Bronchial epithelial cell (primary cell): ENCODE data around the gene HSD17B11. TPM values are rescaled to one million over a fixed set of nuclear protein-coding genes. Genes with fewer than 3 reads are reported as not detected.

Source experiments
- DNase-seq: peaks from one replicate; pipeline ENCODE4 v3.0.0-alpha.2; 2010; ENCODE audit warnings: low read depth
- FAIRE-seq: peaks from 2 replicates; lab custom pipeline; 2011; peaks lifted over from hg19 to GRCh38; lab: Jason Lieb, UNC
- H3K27me3 ChIP-seq: 2 replicates; pipeline ENCODE4 v1.5.1; 2011; ENCODE audit warnings: low read length; ENCODE audit not compliant: control insufficient read depth, insufficient read depth
- H3K36me3 ChIP-seq: 2 replicates; pipeline ENCODE4 v1.5.1; 2011; ENCODE audit warnings: low read length; ENCODE audit not compliant: control insufficient read depth, insufficient read depth
- H3K4me3 ChIP-seq: 2 replicates; pipeline ENCODE4 v1.5.1; 2011; ENCODE audit warnings: mild to moderate bottlenecking, low read depth, low read length, control low read depth
- total RNA-seq: library from RNA; depleted of rRNA; stranded (reverse); fragments of >200 nt; gene quantifications from 2 replicates; pipeline ENCODE4 v1.2.1, GENCODE V29; 2014
- TF ChIP-seq, protein P1 (sequence below): IDR thresholded peaks from 2 replicates; pipeline ENCODE4 v1.5.1; 2011; ENCODE audit warnings: mild to moderate bottlenecking, moderate library complexity, low read length, control low read depth, inconsistent platforms; ENCODE audit not compliant: insufficient read depth, severe bottlenecking

Gene HSD17B11
- total RNA-seq, 1 donor from 2014 or later, result 1.8 TPM

DNA sequence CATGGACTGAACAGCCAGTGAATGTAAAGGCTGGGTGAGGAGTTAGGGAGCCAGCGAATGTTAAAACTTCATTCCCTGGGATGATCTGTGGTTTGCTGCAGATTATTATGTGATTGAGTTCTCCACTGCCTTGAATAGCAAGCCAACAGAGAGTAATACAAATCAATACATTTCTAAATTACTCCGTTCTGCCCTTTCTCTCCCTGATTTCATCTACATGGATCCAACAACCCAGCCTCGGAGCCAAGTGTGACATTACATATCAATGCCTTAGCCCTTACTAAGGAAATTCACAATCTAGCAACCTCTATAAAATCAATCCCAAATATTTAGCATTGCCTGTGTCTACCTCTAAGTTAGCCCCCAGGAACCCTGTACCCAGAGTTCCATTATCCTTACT, 79.3 kb downstream of the HSD17B11 start:
- Histone ChIP-seq H3K4me3 (no peak overlapping the region), H3K27me3 (no peaks in the 10 kb centered on the region), H3K36me3 (no peaks in the 10 kb centered on the region)
- FAIRE-seq (no peak), DNase-seq (no peak)
- TF ChIP-seq, protein P1, sequence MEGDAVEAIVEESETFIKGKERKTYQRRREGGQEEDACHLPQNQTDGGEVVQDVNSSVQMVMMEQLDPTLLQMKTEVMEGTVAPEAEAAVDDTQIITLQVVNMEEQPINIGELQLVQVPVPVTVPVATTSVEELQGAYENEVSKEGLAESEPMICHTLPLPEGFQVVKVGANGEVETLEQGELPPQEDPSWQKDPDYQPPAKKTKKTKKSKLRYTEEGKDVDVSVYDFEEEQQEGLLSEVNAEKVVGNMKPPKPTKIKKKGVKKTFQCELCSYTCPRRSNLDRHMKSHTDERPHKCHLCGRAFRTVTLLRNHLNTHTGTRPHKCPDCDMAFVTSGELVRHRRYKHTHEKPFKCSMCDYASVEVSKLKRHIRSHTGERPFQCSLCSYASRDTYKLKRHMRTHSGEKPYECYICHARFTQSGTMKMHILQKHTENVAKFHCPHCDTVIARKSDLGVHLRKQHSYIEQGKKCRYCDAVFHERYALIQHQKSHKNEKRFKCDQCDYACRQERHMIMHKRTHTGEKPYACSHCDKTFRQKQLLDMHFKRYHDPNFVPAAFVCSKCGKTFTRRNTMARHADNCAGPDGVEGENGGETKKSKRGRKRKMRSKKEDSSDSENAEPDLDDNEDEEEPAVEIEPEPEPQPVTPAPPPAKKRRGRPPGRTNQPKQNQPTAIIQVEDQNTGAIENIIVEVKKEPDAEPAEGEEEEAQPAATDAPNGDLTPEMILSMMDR, result no peak

DNA sequence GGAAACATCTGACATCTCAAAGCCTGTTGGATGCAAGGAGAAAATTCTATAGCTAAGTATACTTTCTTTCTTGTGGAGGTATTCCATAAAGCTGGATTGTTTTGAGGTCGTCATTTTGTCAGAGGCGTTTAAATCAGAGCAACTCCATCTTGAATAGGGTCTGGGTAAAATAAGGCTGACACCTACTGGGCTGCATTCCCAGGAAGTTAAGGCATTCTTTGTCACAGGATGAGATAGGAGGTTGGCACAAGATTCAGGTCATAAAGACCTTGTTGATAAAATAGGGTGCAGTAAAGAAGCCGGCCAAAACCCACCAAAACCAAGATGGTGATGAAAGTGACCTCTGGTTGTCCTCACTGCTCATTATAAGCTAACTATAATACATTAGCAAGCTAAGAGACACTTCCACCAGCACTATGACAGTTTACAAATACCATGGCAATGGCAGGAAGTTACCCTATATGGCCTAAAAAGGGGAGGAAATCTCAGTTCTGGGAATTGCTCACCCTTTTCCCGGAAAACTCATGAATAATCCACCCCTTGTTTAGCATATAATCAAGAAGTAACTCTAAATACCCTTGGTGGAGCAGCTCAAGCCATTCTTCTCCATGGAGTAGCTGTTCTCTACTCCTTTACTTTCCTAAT, 80.2 kb downstream of the HSD17B11 start:
- DNase-seq (no peak), FAIRE-seq (peak; percentile 36)
- no peak overlapping the region for H3K4me3 ChIP-seq
- H3K36me3 ChIP-seq, result no peaks in the 10 kb centered on the region
- H3K27me3 ChIP-seq, result no peaks in the 10 kb centered on the region
- TF ChIP-seq, protein P1, result no peak

DNA sequence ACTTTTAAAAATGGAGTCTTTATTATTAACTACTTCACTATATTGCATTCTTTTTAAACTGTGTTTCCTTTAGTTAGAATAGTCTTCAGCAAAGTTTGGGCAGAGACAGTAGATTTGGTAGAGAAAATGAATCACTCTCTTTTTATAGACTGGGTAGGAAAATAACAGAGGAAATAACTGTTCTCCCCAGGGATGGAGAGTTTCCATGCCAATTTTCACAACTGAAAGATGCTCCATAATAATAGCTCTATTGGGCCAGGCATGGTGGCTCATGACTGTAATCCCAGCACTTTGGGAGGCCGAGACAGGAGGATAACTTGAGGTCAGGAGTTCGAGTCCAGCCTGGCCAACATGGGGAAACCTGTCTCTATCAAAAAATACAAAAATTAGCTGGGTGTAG, 81.4 kb downstream of the HSD17B11 start:
- DNase-seq (no peak), FAIRE-seq (no peak)
- Histone ChIP-seq H3K4me3 (no peak overlapping the region), H3K36me3 (no peaks in the 10 kb centered on the region), H3K27me3 (no peaks in the 10 kb centered on the region)
- TF ChIP-seq, protein P1, result no peak

DNA sequence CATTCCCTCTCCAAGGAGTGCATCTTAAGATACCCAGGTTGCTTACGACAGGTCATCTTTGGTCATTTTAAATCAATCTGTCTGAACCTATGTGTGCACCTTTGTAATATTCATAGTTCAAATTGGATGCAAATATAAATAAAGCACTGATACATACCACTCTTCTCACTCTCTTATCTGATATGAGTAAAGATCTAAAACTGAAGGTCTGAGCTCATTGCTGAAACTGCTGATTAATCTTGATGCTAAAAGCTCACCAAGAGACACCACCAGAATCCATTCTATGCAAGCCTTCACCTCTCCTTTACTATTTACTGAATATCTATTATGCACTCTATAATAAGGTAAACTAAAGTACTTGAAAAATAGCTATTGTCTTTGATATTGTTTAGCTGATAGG, 84.9 kb downstream of the HSD17B11 start:
- H3K36me3 ChIP-seq, result no peaks in the 10 kb centered on the region
- DNase-seq (no peak), FAIRE-seq (no peak)
- no peaks in the 10 kb centered on the region for H3K27me3 ChIP-seq
- TF ChIP-seq, protein P1, result no peak
- H3K4me3 ChIP-seq, result no peak overlapping the region

DNA sequence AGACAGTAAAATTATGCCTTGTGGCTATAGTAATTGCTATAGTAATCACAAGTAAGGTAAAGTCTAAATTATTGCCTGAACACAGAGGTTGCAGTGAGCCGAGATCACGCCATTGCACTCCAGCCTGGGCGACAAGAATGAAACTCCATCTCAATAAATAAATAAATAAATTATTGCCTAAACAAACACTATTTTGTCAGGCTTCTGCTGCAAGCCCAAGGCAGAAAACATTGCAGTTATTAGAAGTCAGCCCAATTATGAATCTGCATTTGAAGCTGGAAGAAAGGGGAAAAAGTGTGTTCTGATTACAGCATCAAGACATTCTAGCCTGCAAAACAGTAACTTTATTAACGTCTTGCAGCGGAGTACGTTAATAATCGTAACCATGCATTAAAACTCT, 85.4 kb downstream of the HSD17B11 start:
- TF ChIP-seq, protein P1, result no peak
- Histone ChIP-seq H3K27me3 (no peaks in the 10 kb centered on the region), H3K4me3 (no peak overlapping the region), H3K36me3 (no peaks in the 10 kb centered on the region)
- FAIRE-seq (no peak), DNase-seq (no peak)
